ENCODE results near the gene COL16A1.

The COL16A1 gene

DNA sequence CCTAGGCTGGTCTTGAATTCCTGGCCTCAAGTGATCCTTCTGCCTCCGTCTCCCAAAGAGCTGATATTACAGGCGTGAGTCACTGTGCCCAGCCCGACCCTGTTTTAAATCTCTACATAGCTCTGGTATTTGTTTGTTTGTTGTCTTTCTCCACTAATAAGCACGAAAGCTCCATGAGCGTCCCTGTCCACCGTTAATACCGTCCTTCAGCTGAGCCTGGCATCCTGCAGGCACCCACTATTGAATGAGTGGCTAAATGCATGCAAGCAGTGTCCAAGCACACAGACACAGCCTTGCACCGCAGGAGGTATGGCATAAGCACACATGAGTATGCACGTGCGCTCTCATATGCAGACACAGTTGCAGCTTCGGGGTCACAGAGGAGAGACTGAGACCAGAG is 4.5 kb upstream of the COL16A1 start:
- TF ChIP-seq, protein P1, sequence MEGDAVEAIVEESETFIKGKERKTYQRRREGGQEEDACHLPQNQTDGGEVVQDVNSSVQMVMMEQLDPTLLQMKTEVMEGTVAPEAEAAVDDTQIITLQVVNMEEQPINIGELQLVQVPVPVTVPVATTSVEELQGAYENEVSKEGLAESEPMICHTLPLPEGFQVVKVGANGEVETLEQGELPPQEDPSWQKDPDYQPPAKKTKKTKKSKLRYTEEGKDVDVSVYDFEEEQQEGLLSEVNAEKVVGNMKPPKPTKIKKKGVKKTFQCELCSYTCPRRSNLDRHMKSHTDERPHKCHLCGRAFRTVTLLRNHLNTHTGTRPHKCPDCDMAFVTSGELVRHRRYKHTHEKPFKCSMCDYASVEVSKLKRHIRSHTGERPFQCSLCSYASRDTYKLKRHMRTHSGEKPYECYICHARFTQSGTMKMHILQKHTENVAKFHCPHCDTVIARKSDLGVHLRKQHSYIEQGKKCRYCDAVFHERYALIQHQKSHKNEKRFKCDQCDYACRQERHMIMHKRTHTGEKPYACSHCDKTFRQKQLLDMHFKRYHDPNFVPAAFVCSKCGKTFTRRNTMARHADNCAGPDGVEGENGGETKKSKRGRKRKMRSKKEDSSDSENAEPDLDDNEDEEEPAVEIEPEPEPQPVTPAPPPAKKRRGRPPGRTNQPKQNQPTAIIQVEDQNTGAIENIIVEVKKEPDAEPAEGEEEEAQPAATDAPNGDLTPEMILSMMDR (IDR thresholded peaks at IDR 0.05) = no peak

DNA sequence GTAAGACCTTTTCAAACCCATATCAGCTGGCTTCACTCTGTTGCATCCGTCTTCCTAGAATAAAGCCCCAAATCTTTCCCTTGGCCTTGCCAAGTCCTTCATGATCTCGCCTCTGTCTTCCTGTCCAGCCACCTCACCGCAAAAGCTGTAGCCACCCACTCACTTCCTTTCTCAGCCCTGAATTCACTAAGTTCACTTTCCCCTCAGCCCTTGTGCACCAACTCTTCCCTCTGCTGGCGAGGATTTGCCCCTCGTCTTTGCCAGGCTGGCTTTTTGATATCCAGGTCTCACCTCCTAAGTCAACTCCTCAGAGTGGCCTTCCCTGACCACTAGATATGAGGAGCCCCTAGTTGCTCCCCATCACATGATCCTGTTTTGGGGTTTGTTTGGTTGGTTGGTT is 3.9 kb upstream of the COL16A1 start:
- TF ChIP-seq, protein P1 (IDR thresholded peaks at IDR 0.05) = no peak

DNA sequence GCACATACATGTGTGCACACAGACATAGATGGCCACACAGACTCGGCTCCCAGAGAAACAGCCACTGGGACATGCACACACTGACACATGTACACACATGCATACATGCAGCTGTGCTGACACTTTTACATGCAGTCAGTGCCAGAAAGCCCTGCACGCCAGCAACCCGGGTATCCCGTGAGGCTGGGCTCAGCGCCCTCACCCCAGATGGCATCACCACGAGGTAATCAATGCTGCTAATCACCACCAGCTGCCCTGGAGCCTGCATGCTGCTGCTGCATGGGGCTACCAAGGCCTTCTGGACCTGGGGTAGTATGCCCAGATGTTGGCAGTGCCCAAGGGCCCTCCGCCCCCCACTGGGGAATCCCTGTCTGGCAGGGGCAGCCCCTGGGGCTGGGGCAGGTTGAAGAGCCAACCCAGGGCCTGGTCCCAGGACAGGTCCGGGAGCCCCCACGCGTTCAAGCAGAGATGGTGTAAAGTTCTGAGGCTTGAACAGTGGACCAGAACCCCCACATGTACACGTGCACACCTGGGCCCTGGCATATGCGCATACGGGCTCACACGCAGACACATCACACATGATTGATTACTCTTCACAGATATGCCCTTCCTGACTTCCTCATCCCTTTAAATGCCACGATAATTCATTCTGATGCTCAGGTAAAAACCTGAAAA is 2.7 kb upstream of the COL16A1 start:
- TF ChIP-seq, protein P1 (IDR thresholded peaks at IDR 0.05) = no peak

DNA sequence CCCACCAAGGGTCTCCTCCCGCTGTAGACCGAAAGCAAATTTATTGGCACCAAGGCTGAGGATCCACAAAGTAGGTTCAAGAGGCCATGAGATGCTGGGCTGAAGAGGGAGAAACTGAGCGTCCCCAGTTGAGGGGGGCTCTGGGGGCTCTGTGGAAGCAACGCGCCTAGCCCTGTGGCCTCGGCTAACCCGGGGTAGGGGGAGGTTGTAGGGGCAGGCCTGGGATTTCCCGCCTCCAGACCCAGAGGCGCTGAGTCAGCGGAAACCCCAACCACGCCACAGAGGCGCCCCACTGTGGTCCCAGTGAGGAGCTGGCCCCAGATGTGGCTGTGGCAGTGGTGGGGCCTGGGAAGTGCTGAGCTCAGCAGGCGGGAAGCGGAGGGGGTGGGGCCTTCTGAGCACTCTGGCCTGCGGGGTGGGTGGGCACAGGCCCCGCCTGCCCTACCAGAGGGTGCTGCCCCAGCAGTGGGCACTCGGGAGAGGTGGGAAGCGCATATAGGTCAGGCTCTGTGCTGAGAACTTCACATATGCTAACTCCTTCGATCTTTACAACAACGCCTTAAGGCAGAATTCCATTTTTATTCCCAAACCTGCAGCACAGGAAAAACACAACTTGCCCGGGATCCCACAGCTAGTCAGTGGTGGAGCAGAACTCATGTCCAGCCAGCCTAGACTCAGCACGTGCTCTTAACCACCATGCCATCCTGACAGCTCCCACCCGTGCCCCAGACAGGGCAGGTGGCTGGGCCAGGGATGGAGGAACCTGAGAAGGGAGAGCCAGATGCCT is 1.5 kb upstream of the COL16A1 start:
- TF ChIP-seq, protein P1 (IDR thresholded peaks at IDR 0.05) = no peak; the same call in 1 of the 2 replicates

DNA sequence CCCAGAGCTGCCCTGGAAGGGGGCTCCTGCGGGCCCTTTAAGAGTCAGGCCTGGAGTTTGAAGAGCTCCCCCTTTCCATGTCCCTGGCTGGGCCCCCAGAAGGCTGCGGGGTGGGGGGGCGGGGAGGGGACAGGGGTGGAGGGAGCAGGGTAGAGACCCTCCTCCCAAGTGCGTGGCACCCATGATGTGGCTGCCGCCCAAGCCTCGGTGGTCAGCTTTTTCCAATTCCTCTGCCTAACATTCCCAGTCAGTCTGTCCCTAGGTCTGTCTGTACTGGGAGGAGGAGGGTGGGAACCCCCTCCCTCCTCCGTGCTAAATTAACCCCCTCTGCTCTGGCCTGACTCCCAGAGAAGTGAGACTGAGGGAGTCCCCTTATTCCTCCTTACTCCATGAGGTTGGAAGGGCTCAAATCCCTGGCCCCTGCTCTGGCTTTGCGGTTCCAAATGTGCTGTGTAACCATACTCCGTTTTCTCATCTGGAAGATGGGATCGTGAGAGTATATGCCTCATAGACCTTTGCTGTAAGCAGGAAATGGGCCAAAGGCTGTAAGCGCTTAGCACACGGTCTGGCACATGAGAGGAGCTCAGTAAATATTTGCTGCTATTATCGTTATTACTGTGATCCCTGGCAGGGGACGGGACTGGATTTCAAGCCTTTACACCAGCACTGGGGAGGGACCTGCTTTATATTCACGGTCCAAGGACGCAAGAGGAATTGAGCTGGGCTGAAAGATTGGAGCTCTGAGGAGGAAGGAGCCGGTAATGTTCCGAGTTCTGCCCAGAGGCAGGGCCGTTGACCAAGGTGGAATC is 658 bp upstream of the COL16A1 start:
- TF ChIP-seq, protein P1 (IDR thresholded peaks at IDR 0.05) = no peak

DNA sequence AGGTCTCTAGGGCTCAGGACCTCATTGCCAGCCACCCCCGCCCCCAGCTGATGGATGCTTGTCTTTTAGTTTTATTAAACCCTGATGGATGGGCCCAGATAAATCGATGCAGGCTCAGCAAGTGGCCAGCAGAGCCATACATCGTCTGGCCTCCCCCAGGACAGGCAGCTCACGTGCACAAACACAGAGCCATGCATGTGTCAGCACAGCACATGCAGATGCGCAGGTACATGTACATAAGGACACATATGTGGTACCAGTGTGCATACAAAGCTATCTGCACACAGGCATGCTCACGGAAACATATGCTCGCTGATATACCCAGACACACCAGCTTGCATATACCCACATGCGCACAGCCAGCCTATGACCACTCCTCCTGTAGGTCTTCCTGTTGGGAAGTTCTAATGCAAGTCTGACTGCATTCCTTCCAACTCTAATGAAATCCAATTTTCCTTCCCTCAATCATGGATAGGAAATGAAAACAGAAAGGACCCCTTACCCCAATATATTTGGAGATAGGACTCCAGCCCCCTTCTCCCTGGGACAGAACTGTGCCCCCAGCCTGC is 897 bp downstream of the COL16A1 start:
- TF ChIP-seq, protein P1 (IDR thresholded peaks at IDR 0.05) = no peak

DNA sequence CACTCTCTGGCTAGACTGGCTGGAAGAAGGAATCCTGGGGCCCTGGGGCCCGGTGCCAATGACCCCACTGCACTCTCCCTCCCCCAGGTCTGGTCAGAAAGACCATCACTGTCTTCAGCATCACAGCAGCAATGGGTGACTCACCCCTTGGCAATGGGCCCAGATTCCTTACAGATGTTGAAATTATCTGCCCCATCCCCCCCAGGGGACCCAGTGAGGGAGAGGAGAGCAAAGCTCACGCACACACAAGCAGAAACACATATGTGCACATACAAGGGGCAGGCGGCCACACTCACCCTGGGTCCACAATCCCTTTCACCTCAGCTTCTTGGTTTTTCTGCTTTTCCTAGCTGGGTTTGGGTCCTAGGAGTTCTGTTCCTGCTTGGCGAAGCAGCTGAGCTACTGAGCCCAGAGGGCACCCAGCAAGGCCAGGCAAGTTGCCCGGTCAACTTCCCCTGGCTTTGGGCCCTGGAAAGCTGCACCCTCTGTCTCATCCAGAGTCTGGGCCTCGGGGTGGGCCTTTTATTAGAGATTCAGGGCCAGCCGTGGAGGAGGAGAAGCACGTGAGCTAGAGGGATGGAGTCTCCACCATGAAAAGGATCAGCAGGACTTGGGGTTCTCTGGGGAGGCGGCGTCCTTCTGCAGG is 2.6 kb downstream of the COL16A1 start:
- TF ChIP-seq, protein P1 (IDR thresholded peaks at IDR 0.05) = no peak

Measured in LNCAP (cell line).